ENCODE data around the gene HSPH1. TPM values are rescaled to one million over a fixed set of nuclear protein-coding genes. Genes with fewer than 3 reads are reported as not detected.

Gene HSPH1
- total RNA-seq, 1 donor from 2014 or later: 94.9 TPM

GRCh38 chr13:31136724-31137123 lies 25.0 kb downstream of the HSPH1 start:
- Histone ChIP-seq H3F3A (ENCODE audit: low read depth) (no peaks in the 10 kb centered on the region), H3K79me2 (ENCODE audit: low read depth) (no peaks in the 10 kb centered on the region), H4K20me1 (ENCODE audit: low read depth) (no peaks in the 10 kb centered on the region), H3K4me2 (no peak overlapping the region), H3K9me3 (ENCODE audit: low read depth) (no peaks in the 10 kb centered on the region), H3K36me3 (peaks cover 45% of the 10 kb centered on the region), H3K27me3 (no peaks in the 10 kb centered on the region), H2AFZ (replicated peaks) (no peak overlapping the region), H3K27ac (no peak overlapping the region), H3K4me1 (no peaks in the 10 kb centered on the region), H3K9ac (no peak overlapping the region), H3K4me3 (no peak overlapping the region)
- H3K4me1 Mint-ChIP-seq: no peaks in the 10 kb centered on the region
- no peak overlapping the region for H3K4me3 Mint-ChIP-seq
- H3K27ac Mint-ChIP-seq: no peak overlapping the region
- DNase-seq (ENCODE audit: low spot score): no peak
- H3K36me3 Mint-ChIP-seq: peaks cover 43% of the 10 kb centered on the region
- no peaks in the 10 kb centered on the region for H3K9me3 Mint-ChIP-seq
- TF ChIP-seq EZH2 (IDR thresholded peaks at IDR 0.05) (no peak), CTCF (IDR thresholded peaks at IDR 0.05) (no peak), EZH2phosphoT487 (IDR thresholded peaks at IDR 0.05) (no peak)
- H3K27me3 Mint-ChIP-seq (ENCODE audit: insufficient read depth, low read depth): no peaks in the 10 kb centered on the region

GRCh38 chr13:31134039-31134711 lies 27.5 kb downstream of the HSPH1 start:
- no peaks in the 10 kb centered on the region for H3F3A ChIP-seq (ENCODE audit: low read depth)
- Mint-ChIP-seq H3K9me3 (no peaks in the 10 kb centered on the region), H3K27me3 (ENCODE audit: insufficient read depth, low read depth) (no peaks in the 10 kb centered on the region), H3K27ac (no peak overlapping the region), H3K36me3 (peaks cover 35% of the 10 kb centered on the region), H3K4me1 (no peaks in the 10 kb centered on the region), H3K4me3 (no peak overlapping the region)
- no peaks in the 10 kb centered on the region for H3K79me2 ChIP-seq (ENCODE audit: low read depth)
- DNase-seq (ENCODE audit: low spot score): no peak
- H3K27ac ChIP-seq: no peak overlapping the region
- H4K20me1 ChIP-seq (ENCODE audit: low read depth): no peaks in the 10 kb centered on the region
- H3K9me3 ChIP-seq (ENCODE audit: low read depth): no peaks in the 10 kb centered on the region
- H3K4me2 ChIP-seq: no peak overlapping the region
- H2AFZ ChIP-seq (replicated peaks): no peak overlapping the region
- H3K9ac ChIP-seq: no peak overlapping the region
- H3K36me3 ChIP-seq: peaks cover 23% of the 10 kb centered on the region
- H3K4me3 ChIP-seq: no peak overlapping the region
- H3K4me1 ChIP-seq: no peaks in the 10 kb centered on the region
- no peaks in the 10 kb centered on the region for H3K27me3 ChIP-seq
- TF ChIP-seq EZH2phosphoT487 (IDR thresholded peaks at IDR 0.05): no peak
- TF ChIP-seq EZH2 (IDR thresholded peaks at IDR 0.05): no peak
- no peak for TF ChIP-seq CTCF (IDR thresholded peaks at IDR 0.05)

- no peaks in the 10 kb centered on the region for H3K79me2 ChIP-seq (ENCODE audit: low read depth)
- no peak overlapping the region for H3K27ac ChIP-seq
- H3K36me3 Mint-ChIP-seq: peaks cover 32% of the 10 kb centered on the region
- DNase-seq (ENCODE audit: low spot score): no peak
- no peaks in the 10 kb centered on the region for H3K27me3 ChIP-seq
- no peaks in the 10 kb centered on the region for H3K4me1 ChIP-seq
- no peak for TF ChIP-seq EZH2phosphoT487 (IDR thresholded peaks at IDR 0.05)
- TF ChIP-seq CTCF (IDR thresholded peaks at IDR 0.05): no peak
- no peak overlapping the region for H2AFZ ChIP-seq (replicated peaks)
- no peaks in the 10 kb centered on the region for H3K27me3 Mint-ChIP-seq (ENCODE audit: insufficient read depth, low read depth)
- H3K4me1 Mint-ChIP-seq: peaks cover 2% of the 10 kb centered on the region
- H3K9me3 Mint-ChIP-seq: no peaks in the 10 kb centered on the region
- H3K27ac Mint-ChIP-seq: no peak overlapping the region
- no peak overlapping the region for H3K4me3 Mint-ChIP-seq
- no peak overlapping the region for H3K4me3 ChIP-seq
- no peaks in the 10 kb centered on the region for H3F3A ChIP-seq (ENCODE audit: low read depth)
- no peaks in the 10 kb centered on the region for H3K9me3 ChIP-seq (ENCODE audit: low read depth)
- no peak overlapping the region for H3K9ac ChIP-seq
- no peak overlapping the region for H3K4me2 ChIP-seq
- no peaks in the 10 kb centered on the region for H4K20me1 ChIP-seq (ENCODE audit: low read depth)
- peaks cover 19% of the 10 kb centered on the region for H3K36me3 ChIP-seq
These were observed 28.1 kb downstream of the HSPH1 start for GRCh38 chr13:31133621-31134020.

All from neural progenitor cell (in vitro differentiated cells).